Measurements from ENCODE around the gene MVB12B.

Gene MVB12B

DNA sequence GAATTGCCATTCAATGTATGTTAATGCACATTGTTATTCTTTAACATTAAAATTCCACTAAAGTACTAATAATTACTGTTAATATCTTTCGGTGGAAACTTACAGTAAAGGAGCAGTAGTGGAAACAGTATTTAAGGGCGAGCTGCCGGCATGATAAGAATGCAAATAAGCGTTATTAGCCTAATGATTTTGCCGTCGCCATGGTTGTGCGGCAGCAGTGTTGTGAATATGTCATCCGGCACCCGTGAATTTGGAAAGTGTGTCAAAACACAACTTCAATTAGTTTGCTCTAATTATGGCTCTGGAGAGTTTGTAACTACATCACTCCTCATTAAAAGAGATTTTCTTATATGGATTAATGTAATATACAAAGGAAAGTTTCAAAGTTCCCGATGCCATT is 81.4 kb downstream of the MVB12B start:
- DNase-seq (ENCODE audit: low spot score): no peak

DNA sequence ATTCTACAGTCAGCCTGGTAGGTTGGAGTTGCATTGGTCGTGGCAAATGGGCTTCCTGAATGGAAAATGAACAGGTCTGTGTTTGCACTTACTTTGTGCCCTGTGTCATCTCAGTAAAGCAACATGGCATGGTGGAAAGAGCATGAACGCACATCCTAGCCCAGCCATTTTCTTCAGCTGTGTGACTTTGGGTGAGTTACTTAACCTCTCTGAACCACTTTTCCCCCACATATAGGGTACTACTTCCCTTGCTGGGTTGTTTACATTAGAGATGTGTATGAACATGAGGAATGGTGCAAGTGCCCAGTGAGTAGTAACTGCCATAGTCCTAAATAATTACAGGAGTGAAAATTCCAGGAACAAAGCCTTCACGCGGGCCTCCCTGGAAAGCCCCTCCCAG is 83.6 kb downstream of the MVB12B start:
- DNase-seq (ENCODE audit: low spot score): no peak

DNA sequence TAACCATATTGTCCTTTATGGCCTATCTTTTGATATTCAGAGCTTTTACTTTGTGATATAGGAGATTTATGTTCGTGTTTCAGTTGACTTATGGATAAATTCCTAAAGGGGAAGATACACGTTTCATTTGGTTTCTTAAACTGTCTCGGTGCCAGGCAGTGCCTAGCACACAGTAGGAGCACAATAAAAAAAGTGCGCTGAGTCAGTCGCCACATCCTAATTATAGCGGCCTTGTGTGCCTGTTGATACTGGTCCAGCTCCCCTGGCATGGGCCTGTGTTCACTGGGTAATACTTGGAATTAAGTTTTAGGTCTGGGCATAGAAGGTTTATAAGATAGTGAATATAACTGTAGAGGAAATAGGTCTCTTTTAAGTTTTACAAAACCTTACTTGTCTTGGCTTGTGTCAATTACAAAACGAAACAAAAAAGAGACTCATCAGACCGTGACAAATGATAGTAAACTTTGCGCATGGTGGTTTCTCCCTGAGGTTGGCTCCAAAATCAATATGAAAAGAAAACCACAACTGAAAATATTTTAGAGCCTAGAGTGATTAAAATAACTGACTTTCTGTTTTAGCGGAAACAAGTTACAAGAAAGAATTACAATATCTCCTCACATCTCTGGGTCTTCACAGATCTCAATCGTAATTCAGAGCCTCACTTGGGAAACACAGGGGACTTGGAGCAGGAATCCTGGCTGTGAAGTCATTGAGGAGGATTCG is 84.8 kb downstream of the MVB12B start:
- no peak for DNase-seq (ENCODE audit: low spot score)

DNA sequence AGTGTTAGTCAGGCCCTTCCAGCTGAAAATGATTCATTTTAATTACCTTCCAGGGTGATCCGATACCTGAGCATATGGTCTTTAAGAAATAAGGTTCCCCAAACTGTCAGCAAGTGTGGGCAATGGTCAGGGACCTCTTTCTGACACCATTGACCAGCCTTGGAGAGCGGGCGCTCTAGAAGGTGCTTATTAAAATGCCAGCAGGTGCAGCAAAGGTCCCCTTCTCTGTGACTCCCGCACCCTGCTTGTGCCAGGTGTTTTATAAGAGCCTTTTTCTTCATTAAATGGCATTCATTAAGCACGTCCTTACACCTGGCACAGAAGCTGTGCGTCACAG is 85.3 kb downstream of the MVB12B start:
- DNase-seq (ENCODE audit: low spot score): no peak

DNA sequence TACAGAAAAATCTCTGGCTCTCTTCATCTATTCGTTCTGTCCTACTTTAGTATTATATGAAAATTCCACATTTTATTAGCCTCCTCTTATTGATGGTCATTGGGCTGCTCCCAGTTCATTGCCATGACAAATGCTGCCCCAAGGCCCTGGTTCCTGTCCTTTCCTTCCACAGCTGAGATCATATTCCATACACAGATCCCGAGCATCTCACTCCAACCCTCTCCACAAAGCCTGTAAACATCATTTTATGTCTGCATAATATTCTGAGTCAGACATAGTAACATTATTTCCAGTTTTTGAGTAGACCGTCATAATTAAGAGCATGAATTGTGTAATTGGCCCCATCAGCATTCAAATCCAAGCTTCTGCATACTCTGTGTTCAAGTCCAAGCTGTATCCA is 86.3 kb downstream of the MVB12B start:
- no peak for DNase-seq (ENCODE audit: low spot score)

DNA sequence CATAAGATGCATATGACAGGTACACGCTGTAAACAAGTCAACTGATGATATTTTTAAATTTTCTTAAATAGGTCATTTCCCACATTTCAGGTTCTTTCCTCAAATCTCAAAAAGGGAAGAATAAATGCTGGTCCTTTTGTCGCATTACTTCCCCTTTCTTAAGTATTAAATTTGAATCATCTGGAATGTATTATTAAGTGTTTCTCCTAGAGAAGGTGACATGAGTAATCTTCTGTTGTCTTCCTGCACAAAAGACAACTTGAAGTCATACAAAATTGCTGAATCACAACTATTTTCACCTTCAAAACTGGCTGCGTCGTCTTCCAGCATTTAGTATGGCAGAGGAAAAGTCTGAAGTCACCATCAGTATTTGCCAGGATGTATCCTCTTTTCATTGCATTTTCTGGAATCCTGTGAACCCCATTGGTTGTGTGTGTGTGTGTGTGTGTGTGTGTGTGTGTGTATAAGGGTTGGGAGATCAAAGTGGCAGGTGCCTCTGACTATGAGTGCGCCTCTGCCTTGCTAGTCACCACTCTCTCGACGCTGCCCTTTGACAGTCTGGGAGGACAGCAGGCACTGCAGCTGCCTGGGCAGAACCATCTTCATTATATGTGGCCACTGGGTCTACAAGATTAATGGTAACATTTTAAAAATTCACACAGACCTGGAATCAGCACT is 86.9 kb downstream of the MVB12B start:
- no peak for DNase-seq (ENCODE audit: low spot score)

DNA sequence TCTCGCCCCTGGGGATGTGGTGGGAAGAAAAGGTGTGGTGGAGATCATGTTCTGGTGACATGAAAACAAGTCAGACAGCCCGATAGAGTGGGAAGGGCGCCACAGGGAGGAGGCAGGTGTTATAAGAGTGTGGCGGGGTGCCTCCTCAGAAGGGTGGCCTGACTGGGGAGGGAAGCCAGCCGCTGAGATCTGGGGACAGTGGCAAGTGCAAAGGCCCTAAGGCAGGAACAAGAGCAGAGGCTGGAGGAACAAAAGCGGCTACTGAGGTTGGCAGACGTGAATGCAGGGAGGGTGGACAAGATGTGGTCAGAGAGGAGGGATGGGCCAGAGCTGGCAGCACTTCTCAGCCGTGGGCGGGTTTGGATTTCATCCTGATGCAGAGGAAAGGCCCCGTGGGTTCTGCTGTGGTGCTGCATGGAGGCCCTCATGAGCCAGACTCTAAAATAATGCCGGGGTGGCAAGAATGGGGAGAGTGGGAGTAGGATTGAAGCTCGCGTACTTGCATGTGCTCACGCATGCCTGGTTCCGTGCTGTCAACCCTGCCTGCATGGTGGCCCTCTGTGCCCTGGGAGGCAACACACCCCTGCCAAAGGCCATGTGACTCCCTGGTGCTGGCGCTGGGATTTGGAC is 89.2 kb downstream of the MVB12B start:
- no peak for DNase-seq (ENCODE audit: low spot score)

DNA sequence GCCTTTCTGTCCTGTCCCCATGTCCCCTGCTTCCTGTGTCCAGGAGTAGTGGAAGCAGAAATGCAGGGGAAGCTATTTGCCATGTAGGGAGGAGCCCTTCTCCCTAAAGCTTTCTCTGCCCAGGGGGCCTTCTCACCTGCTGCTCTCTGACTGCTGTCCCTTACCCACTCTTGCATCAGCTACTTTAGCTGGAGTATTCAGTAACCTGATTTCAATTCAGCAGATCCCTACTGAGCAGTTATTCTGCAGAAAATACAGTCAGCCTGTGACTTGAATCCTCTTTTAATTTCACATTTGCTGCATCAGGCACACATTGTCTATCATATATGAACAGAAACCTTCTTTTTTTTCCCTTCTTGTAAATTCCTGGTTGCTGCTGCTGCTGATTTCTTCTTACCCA is 90.4 kb downstream of the MVB12B start:
- no peak for DNase-seq (ENCODE audit: low spot score)

DNA sequence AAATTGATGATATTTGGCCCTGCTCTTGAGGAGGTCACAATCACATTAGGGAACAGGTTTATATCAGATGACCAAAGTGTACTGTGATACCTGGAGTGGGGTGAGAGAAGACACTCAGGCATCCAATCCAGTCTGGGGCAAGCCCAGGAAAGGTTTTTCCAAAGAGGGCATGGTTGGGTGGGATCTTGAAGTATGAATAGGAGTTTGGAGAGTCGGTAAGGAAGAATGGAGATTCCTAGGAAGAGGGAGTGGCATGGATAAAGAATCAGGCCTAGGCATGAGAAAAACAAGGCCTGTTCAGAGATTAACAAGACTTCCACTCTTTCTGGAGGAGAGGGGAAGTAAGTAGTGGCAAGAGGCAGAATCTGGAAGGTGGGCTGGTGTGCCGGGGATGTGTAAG is 91.1 kb downstream of the MVB12B start:
- DNase-seq (ENCODE audit: low spot score): no peak

DNA sequence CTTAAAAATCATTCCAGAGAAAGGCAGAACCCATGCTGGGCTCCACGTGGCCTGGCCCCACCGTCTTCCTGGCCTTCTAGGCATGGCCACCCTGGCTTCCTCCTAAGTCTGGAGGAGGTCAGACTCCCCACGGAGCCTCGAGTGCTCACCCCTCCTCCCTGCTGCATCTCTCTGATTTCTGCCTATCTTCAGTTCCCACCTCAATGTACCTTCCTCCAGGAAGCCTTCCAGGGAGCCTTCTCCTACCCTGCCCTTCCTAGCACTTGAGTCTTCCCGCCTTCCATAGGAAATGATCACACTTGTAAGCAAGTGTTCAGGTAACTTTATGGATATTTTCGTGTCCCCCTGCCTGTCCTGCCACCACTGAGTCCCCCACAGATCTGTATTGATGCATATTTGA is 92.0 kb downstream of the MVB12B start:
- DNase-seq (ENCODE audit: low spot score): no peak

DNA sequence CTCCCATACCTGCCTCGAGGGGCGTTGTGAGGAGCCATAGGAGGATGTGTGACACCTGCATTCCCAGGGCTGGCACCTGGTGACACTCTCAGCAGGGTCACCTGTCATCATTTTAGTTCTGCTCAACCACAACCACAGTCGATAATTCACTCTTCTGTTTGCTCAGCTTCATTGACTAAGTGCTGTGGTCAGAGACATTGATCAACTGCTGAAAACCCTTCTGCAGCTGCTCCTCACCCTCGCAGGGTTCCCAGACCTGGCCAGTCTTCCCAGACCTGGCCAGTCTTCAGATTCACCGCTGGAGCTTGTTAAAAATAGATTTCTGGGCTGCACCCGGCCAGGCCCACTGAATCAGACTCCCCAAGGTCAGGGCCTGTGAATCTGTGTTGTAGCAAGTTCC is 92.8 kb downstream of the MVB12B start:
- DNase-seq (ENCODE audit: low spot score): no peak

DNA sequence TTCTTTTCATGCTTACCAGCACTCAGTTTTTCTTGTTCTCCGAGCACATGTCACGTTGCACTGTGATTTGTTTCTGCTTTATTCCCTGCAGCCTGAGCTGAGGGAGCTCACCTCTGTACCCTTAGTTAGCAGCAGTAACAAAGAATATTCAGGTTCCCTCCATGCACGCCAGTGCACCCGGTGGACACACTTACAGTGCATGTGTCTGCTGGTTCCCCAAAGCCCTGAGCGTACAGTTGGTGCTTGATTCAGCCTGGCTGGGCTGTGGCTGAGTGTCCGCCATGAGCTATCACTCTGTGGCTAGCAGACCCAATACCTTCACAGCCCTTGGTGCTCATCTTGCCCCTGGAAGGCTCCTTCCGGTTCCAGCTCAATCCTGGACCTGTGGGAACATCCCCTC is 93.5 kb downstream of the MVB12B start:
- DNase-seq (ENCODE audit: low spot score): no peak

DNA sequence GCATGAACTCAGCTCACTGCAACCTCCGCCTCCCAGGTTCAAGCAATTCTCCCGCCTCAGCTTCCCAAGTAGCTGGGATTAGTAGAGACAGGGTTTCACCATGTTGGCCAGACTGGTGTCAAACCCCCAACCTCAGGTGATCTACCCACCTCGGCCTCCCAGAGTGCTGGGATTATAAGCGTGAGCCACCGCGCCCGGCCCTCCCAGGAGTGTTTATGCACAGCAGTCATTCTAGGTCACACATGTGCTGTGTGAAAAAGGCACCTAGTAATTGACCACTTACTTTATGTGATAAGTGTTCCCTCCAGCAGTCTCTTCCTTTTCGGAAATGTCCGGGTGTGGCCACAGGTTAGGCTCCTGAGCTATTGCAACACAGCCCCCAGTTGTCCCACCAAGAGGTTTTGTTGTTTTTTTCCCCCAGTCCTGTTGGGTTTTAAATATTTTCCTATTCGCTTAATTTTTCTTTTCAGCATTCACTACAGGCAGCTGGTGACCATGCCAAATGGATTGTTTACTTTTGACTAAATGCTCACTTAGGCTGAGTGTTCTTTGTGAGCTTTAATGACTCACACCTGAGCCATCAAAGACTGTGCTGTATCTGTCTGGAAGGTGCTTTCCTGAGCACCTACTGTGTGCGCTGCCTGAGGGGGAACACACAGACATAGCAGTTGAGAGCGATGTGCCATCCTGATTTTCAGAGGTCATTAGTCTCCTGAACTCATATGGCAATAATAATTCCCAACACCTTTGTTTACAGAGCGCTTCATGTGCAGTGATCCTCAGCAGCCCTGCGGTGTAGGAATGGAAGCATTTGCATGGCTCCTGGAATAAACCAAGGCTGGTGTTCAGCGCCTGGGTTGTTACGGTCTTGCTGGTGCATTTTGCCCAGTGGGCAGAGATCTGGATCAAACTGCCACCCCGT is 94.3 kb downstream of the MVB12B start:
- DNase-seq (ENCODE audit: low spot score): no peak

DNA sequence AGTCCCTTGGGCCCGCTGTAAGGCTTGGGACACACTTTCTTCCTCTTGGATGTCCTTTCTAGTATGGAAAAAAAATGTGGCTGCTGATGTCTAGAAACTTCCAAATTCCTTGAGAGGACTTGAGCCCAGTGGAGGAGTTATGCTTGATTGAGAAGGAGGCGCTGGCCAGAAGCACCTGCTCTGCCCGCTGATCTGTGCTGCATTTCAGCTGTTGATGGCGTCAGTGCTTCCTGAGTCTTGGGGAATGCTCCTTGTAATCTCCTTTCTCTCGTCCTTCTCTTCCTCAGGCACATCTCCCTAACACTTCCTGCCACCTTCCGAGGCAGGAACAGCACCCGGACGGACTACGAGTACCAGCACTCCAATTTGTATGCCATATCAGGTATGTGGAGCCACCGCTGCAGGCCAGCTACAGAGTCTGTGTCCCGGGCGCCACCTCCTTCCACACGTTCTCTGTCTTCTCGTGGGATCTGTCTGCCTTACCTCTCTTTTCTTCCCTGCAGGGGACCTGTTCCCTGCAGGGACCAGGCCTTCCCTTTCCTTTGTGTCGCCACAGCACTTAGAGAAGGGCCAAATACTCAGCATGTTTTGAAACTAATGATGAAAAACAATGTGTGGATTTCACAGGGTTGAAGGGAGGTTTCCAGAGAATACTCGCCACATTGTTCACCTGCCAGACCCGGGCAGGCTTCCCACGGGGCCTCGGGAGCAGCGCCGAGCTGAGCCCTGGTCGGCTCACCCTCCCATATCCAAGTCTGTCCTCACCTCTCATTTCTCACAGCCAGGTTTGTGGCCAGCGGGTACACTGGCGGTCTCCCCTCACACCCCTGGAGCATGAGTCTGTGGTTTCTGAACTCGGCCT is 95.2 kb downstream of the MVB12B start:
- DNase-seq (ENCODE audit: low spot score): no peak

DNA sequence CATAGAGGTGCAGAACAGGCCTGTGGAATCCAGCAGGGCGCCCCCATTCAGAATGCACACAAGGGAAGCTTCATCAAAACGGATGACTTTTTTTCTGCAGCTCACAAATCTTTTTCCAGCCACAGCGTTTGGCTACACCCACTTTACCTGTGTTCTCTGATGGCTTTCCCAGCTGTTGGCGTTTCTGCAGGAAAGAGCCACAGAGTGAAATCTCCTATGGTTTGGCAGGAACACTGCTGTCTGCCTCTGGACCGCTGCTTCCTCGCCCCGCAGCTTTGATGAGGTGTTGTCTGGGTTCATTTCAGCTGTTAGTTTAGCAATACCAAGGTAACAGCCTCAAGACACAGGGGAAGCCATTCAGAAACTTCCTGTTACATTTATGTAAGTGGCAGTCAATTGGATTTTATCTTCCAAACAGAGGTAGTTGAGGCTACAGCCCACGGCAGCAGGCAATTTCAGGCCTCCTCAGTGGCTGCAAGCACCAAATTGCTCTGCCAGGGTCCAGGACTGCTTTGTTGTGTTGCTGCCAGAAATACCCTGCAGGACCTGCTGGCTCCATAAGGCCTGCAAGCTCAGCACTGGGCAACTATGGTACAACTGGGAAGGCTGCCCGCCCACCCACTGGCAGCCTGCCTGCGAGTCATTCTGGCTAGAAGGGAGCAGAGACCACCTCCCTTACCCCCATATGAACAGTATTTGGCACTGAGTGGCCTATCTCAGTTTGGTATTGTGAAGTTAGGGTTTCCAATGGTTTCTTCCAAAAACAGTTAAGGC is 96.7 kb downstream of the MVB12B start:
- DNase-seq (ENCODE audit: low spot score): no peak

DNA sequence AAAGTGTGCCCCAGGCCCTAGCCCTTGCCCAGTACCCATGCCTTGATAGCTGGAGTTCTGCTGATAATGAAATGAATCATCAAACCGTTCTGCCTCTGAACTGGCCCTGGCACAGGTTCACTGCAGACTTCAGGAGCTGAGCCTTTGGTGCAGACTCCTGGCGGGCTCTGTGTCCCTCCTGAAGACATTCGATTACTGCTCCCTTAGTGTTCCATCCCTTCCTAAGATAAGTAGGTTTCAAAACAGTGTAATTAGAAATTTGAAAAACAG is 97.2 kb downstream of the MVB12B start:
- no peak for DNase-seq (ENCODE audit: low spot score)

DNA sequence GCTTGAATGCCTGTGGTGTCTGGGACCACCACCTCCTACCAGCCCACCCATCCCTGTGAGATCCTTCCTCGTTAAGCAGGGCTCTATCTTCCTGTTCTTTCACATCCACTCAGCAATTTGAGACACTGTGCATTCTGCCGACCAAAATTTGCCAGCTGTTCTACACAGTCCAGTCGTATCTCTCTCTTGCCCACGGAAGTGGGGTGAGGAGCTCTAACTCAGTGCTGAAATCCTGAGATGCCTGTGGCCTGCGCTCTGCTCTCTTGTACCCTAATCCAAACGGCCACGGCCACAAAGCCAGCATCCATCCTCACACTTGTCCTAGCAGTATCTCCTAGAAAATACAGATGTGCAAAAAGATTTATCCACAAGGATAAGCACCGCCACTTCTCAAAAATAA is 97.9 kb downstream of the MVB12B start:
- DNase-seq (ENCODE audit: low spot score): no peak

DNA sequence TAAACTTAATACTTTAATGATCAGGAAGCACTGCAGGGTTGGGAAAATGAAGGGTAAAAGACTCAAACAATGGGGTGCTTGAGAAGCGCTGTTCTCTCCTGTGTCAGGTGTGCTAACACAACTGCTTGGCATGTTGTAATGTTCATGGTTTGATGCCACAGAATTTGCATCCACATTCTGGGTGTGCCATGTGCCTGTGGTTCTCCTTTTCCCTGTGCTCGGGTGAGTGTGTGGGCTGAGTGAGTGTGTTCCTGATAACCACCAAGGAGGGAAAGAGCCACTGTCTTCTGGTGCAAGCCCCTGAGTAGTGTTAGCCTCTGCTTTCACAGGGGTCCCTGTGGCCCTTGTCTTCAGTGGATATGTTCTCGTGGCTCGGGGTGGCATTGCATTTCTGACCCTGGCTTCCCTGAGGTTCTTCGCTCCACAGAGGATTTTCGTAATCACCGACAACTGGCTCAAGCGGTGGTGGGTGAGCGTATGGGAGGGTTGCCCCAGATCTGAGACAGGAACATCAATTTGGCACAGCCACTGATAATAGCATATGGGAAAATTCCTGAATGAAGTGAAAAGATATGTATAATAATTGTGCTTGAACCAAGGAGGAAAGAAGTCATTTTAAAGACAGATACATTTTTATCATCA is 102.0 kb downstream of the MVB12B start:
- no peak for DNase-seq (ENCODE audit: low spot score)

DNA sequence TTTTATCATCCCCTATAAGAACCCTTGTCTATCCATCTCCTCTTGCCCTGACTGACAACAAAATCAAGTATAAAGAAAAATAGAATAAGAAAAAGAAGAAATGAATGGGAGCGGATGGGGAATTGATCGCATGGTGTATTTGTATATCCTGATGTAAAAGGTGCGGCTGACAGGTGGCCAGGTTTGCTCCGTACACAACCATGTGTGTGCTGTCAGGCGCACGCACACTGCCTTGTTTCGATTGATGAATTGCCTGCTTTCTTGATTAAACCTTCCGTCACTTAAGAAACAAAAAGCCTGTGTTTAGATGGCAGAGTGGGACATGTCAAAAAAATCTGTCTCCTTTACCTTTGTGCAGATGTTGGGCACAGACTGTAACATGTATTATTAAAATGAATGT is 102.6 kb downstream of the MVB12B start:
- no peak for DNase-seq (ENCODE audit: low spot score)

DNA sequence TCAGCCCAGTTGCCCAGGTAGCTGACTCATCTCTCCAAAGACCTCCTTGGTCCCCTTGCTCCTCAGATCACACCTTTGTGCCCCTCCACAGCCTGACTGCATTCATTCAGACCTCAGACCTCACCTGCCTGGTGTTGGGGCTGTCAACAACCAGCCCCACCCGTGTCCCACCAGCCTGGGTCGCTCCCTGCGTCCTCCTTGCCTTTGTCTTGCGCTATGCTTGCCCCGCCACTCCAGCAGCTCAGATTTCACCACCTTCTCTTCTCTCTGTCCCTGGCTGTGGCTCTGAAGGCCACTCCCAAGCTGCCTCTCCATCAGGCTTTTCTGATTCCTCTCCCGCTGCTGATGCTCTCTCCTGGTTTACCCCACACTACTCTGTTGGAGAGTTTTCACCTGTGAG is 103.5 kb downstream of the MVB12B start:
- no peak for DNase-seq (ENCODE audit: low spot score)
